Endothelial cell of umbilical vein (primary cell): ENCODE measurements around the gene LONRF3. TPM values are rescaled to one million over a fixed set of nuclear protein-coding genes. Genes with fewer than 3 reads are reported as not detected.

Experiments
- BruUV-seq: library from RNA; stranded (reverse); fragments of 400-500 nt; replicated peaks from 2 replicates; lab custom pipeline; 2021; lab: Mats Ljungman, UMichigan
- CTCF ChIA-PET: fragments of 300-600, 350-600 bp; sonication (Branson Sonifier 250); formaldehyde crosslinking; loops from one replicate; lab custom pipeline; 2021; ENCODE audit warnings: antibody characterized with exemption, inconsistent platforms; lab: Charles Lee
- POLR2A ChIA-PET: fragments of 300-600, 350-600 bp; sonication (Branson Sonifier 250); formaldehyde crosslinking; loops from one replicate; lab custom pipeline; 2021; ENCODE audit warnings: antibody characterized with exemption, inconsistent platforms; lab: Charles Lee
- DNase-seq: peaks from one replicate; pipeline ENCODE4 v3.0.0-alpha.2; 2011; ENCODE audit warnings: low read depth, low spot score
- FAIRE-seq: peaks from 2 replicates; lab custom pipeline; 2011; peaks lifted over from hg19 to GRCh38; lab: Jason Lieb, UNC
- H2AFZ ChIP-seq: 2 replicates; pipeline ENCODE4 v1.6.0; 2012; ENCODE audit warnings: low read depth, low read length, control low read depth, inconsistent platforms
- H3K27ac ChIP-seq: 2 replicates; pipeline ENCODE4 v1.5.1; 2011; ENCODE audit warnings: low read depth, mild to moderate bottlenecking, control low read depth, low read length, moderate library complexity; ENCODE audit not compliant: insufficient read depth
- H3K27me3 ChIP-seq, 2 experiments: 2 replicates each; pipeline versions ENCODE4 v1.6.0 to v1.6.1; 2011; ENCODE audit warnings: low read length in 2 of 2, mixed read lengths in 1 of 2; ENCODE audit not compliant: control insufficient read depth in 2 of 2, insufficient read depth in 2 of 2
- H3K36me3 ChIP-seq, 2 experiments: 2 replicates in 1 of 2; 3 replicates in 1 of 2; pipeline ENCODE4 v1.5.1; 2011; ENCODE audit warnings: low read length in 2 of 2, mild to moderate bottlenecking in 1 of 2, moderate library complexity in 1 of 2; ENCODE audit not compliant: control insufficient read depth in 2 of 2, insufficient read depth in 2 of 2; ENCODE audit errors: extremely low read depth in 1 of 2
- H3K4me1 ChIP-seq: 3 replicates; pipeline ENCODE4 v1.5.1; 2011; ENCODE audit warnings: mild to moderate bottlenecking, low read length; ENCODE audit not compliant: control insufficient read depth, insufficient read depth; ENCODE audit errors: extremely low read depth
- H3K4me2 ChIP-seq: 2 replicates; pipeline ENCODE4 v1.6.1; 2011; ENCODE audit warnings: low read length, control low read depth, mixed read lengths; ENCODE audit not compliant: insufficient read depth
- H3K4me3 ChIP-seq, 3 experiments: fragments of 200-600 bp in 1 of 3; sonication (generic), shearing (Covaris generic) in 1 of 3; replicated peaks in 1 of 3; 2 replicates each; pipeline ENCODE4 v1.5.1; 2011 to 2016; ENCODE audit warnings: control low read depth in 3 of 3, low read length in 3 of 3, mild to moderate bottlenecking in 2 of 3, inconsistent platforms in 1 of 3, low read depth in 1 of 3, moderate library complexity in 1 of 3; ENCODE audit not compliant: insufficient read depth in 1 of 3
- H3K79me2 ChIP-seq: 2 replicates; pipeline ENCODE4 v1.6.0; 2012; ENCODE audit warnings: low read length, inconsistent platforms; ENCODE audit not compliant: control insufficient read depth, insufficient read depth
- H3K9ac ChIP-seq: replicated peaks from 2 replicates; pipeline ENCODE3; 2011; ENCODE audit warnings: low read length, control low read depth; ENCODE audit not compliant: insufficient read depth; ENCODE audit errors: extremely low read depth
- H3K9me1 ChIP-seq: replicated peaks from 3 replicates; pipeline ENCODE4 v1.6.0; 2011; ENCODE audit warnings: mild to moderate bottlenecking, low read length; ENCODE audit not compliant: control insufficient read depth, insufficient read depth; ENCODE audit errors: extremely low read depth
- H3K9me3 ChIP-seq: replicated peaks from 2 replicates; pipeline ENCODE4 v1.5.1; 2012; ENCODE audit warnings: low read length, inconsistent platforms; ENCODE audit not compliant: control insufficient read depth, insufficient read depth
- H4K20me1 ChIP-seq: replicated peaks from 2 replicates; pipeline ENCODE3; 2011; ENCODE audit warnings: mild to moderate bottlenecking, low read length; ENCODE audit not compliant: control insufficient read depth, insufficient read depth; ENCODE audit errors: extremely low read depth
- CTCF ChIP-seq, 2 donors: IDR thresholded peaks; 1 replicate in 1 of 2; 2 replicates in 1 of 2; pipeline ENCODE4 v1.5.1; 2011; ENCODE audit warnings: low read length in 2 of 2, mild to moderate bottlenecking in 2 of 2, moderate library complexity in 2 of 2, control low read depth in 1 of 2, inconsistent platforms in 1 of 2, low read depth in 1 of 2; ENCODE audit not compliant: insufficient read depth in 1 of 2; ENCODE audit errors: extremely low read depth in 1 of 2
- EZH2 ChIP-seq: IDR thresholded peaks from 2 replicates; pipeline ENCODE4 v1.6.1; 2012; ENCODE audit warnings: borderline replicate concordance, low read depth, mild to moderate bottlenecking, moderate library complexity, low read length, inconsistent platforms; ENCODE audit not compliant: severe bottlenecking
- GATA2 ChIP-seq: IDR thresholded peaks from 2 replicates; pipeline ENCODE4 v1.7.0; 2011; ENCODE audit warnings: low read depth, mild to moderate bottlenecking, moderate library complexity, mixed read lengths, low read length; ENCODE audit not compliant: insufficient read length, insufficient read depth
- JUN ChIP-seq: IDR thresholded peaks from 2 replicates; pipeline ENCODE4 v1.6.1; 2011; ENCODE audit warnings: borderline replicate concordance, low read depth; ENCODE audit not compliant: insufficient read length, insufficient read depth
- MAX ChIP-seq: IDR thresholded peaks from 2 replicates; pipeline ENCODE4 v1.6.1; 2011; ENCODE audit not compliant: insufficient read depth, insufficient read length
- MYC ChIP-seq: IDR thresholded peaks from one replicate; pipeline ENCODE4 v1.6.1; 2011; ENCODE audit warnings: mild to moderate bottlenecking, low read depth, low read length
- POLR2A ChIP-seq: IDR thresholded peaks from 2 replicates; pipeline ENCODE4 v1.6.1; 2012; ENCODE audit warnings: low read depth, mild to moderate bottlenecking, control low read depth, low read length
- POLR2AphosphoS5 ChIP-seq: IDR thresholded peaks from 2 replicates; pipeline ENCODE4 v1.6.1; 2012; ENCODE audit warnings: low read depth, mild to moderate bottlenecking, control low read depth, low read length, moderate library complexity; ENCODE audit not compliant: insufficient read depth
- dilution Hi-C: fragments of 300-500 bp; cut with MboI; formaldehyde crosslinking; loops from one replicate; pipeline ENCODE4 v1.15.0; 2019; ENCODE audit warnings: low sequenced_read_pairs; ENCODE audit not compliant: extremely low pct_ligation_motif_present
- intact Hi-C: fragments of 100-400 bp; cut with micrococcal nuclease; formaldehyde crosslinking; loops from one replicate; pipeline ENCODE4 v1.10.0; 2022
- polyA plus RNA-seq, 4 experiments: library from polyadenylated mRNA; depleted of rRNA in 3 of 4; stranded (reverse) in 3 of 4; unstranded in 1 of 4; fragments of >200 nt; gene quantifications; 2 replicates each; pipeline versions ENCODE4 v1.2.1 to v1.2.3, GENCODE V29; 2011 to 2012; ENCODE audit warnings: missing spikeins in 1 of 4
- total RNA-seq: library from RNA; stranded (reverse); gene quantifications from 2 replicates; pipeline ENCODE4 v1.2.3, GENCODE V29; 2021

LONRF3 gene
- total and polyA plus RNA-seq, 2 donors (not counting 3 experiments of a cell fraction or from before 2014, with no cell fraction given): 4.4 to 13.3 TPM

DNA sequence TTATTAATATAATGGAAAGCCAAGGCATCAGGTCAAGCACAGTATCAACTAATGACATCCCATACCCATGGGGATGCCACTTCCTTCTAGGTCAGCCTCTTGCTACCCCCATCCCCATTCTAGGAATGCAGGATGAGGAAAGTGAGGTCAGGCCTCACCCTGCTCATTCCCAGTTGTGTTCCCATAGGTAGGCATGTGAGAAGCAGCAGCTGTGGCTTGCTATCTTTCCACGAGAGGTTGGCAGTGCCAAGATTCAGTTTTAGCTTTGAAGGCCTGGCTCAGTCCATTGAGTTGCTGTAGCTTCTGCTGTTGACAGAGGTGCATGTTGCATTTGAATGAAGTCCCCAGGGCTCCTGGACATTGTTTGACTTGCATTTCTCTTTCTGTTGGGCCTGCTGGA is 15.5 kb downstream of the LONRF3 start:
- no peaks in the 10 kb centered on the region for H3K27me3 ChIP-seq
- no peaks in the 10 kb centered on the region for H3K4me1 ChIP-seq
- H3K36me3 ChIP-seq: peaks cover 0 to 6% of the 10 kb centered on the region in 2 experiments
- no peak overlapping the region for H3K4me3 ChIP-seq
- DNase-seq (no peak), FAIRE-seq (no peak)
- H4K20me1 ChIP-seq: no peaks in the 10 kb centered on the region
- dilution Hi-C loops: no loop called here
- H3K9ac ChIP-seq: no peak overlapping the region
- H3K79me2 ChIP-seq: no peaks in the 10 kb centered on the region
- CTCF ChIA-PET: interaction anchor here (1.4 kb wide), 1 partner anchor 11 kb away, joined by 3 read pairs; no protein-coding TSS in a partner anchor
- intact Hi-C loops: no loop called here
- TF ChIP-seq POLR2AphosphoS5 (no peak), EZH2 (no peak), MYC (no peak)
- H3K4me2 ChIP-seq: no peak overlapping the region
- H3K9me3 ChIP-seq: no peaks in the 10 kb centered on the region
- H2AFZ ChIP-seq: no peak overlapping the region
- no peak overlapping the region for H3K27ac ChIP-seq
- H3K9me1 ChIP-seq: no peaks in the 10 kb centered on the region
- POLR2A ChIA-PET: no interaction called here
- no TSS peak for BruUV-seq

DNA sequence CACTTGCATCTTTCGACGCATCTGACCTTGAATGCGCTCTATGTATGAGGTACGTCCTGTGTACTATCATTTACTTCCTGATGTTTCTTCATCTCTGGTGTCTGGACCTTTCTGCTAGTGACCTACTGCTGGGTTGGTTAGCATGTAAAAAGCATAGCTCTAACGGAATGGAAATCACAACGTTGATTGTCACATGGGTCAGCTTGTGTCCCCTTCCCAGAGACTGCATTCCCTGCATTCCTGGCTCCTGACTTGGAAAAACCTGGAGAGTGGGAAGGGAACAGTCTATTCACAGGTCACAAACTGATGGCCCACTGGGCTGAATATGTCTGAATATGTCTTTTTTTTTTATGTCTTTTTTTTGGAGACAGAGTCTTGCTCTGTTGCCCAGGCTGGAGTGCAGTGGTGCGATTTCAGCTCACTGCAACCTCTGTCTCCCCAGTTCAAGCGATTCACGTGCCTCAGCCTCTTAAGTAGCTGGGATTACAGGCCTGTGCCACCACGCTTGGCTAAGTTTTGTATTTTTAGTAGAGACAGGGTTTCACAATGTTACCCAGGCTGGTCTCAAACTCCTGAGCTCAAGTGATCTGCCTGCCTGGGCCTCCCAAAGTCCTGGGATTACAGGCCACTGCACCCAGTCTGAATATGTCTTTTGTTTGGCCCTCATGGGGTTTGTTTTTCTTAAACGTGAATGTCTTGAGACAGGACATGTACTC is 16.3 kb downstream of the LONRF3 start:
- H3K36me3 ChIP-seq: peaks cover 0 to 4% of the 10 kb centered on the region in 2 experiments
- CTCF ChIA-PET: interaction anchor here (0.7 to 1.4 kb wide), 2 partner anchors 10 to 14 kb away, joined by 3 read pairs; no protein-coding TSS in a partner anchor
- H2AFZ ChIP-seq: no peak overlapping the region
- no peak overlapping the region for H3K27ac ChIP-seq
- no peak for TF ChIP-seq CTCF (IDR thresholded peaks at IDR 0.05; ENCODE audit: extremely low read depth in 1 of 2, insufficient read depth in 1 of 2, low read depth in 1 of 2, low read length in 2 of 2)
- no peak for TF ChIP-seq POLR2A
- TF ChIP-seq MAX: no peak
- no peak for TF ChIP-seq EZH2
- no peak for TF ChIP-seq JUN
- TF ChIP-seq GATA2: no peak
- FAIRE-seq (peak; percentile 38), DNase-seq (no peak)
- H3K27me3 ChIP-seq: no peaks in the 10 kb centered on the region
- BruUV-seq: no TSS peak
- no peaks in the 10 kb centered on the region for H3K4me1 ChIP-seq
- POLR2A ChIA-PET: no interaction called here
- H4K20me1 ChIP-seq: no peaks in the 10 kb centered on the region
- H3K9me3 ChIP-seq: no peaks in the 10 kb centered on the region
- dilution Hi-C loops (no loop called here), intact Hi-C loops (no loop called here)
- no peak overlapping the region for H3K9ac ChIP-seq
- no peak overlapping the region for H3K4me2 ChIP-seq
- H3K9me1 ChIP-seq: no peaks in the 10 kb centered on the region
- no peak overlapping the region for H3K4me3 ChIP-seq
- no peaks in the 10 kb centered on the region for H3K79me2 ChIP-seq
